ENCODE results near the gene SMTN. TPM values are rescaled to one million over a fixed set of nuclear protein-coding genes. Genes with fewer than 3 reads are reported as not detected.
A peak's percentile ranks its signal among the peaks of the same experiment; 100 is the strongest.

Gene SMTN
- total RNA-seq, 2 donors from 2014 or later = 62.6 to 141 TPM

GRCh38 chr22:31136711-31137110, 55.6 kb downstream of the SMTN start:
- ATAC-seq (no peak), DNase-seq (no peak)
- intact Hi-C loops (cut with DNase I, micrococcal nuclease) = no loop called here

- intact Hi-C loops (cut with DNase I, micrococcal nuclease) = no loop called here
- ATAC-seq (no peak), DNase-seq (no peak)
Observed at GRCh38 chr22:31137721-31138120, 56.6 kb downstream of the SMTN start.

GRCh38 chr22:31138126-31138525, 57.0 kb downstream of the SMTN start:
- intact Hi-C loops (cut with DNase I, micrococcal nuclease) = no loop called here
- DNase-seq = no peak
- no peak for ATAC-seq

- no peak for DNase-seq
- intact Hi-C loops (cut with DNase I, micrococcal nuclease) = no loop called here
- ATAC-seq = no peak
Observed at GRCh38 chr22:31139066-31139465, 57.9 kb downstream of the SMTN start.

- DNase-seq (peak in 1 of 2 donors; percentile 38), ATAC-seq (peak; percentile 20)
- intact Hi-C loops (cut with DNase I, micrococcal nuclease) = loop anchor here in 1 of 2 donors (10.0 kb wide), 1 partner anchor 195 kb away; no protein-coding TSS in a partner anchor
Observed at GRCh38 chr22:31139866-31140716, 59.0 kb downstream of the SMTN start, which contains the start of gene PLA2G3. Gene PLA2G3 (minus strand): TSS chr22:31140508. CDS start chr22:31140354, 154 bp downstream.

- intact Hi-C loops (cut with DNase I, micrococcal nuclease) = loop anchor here in 1 of 2 donors (10.0 kb wide), 1 partner anchor 196 kb away; no protein-coding TSS in a partner anchor
- DNase-seq (no peak), ATAC-seq (no peak)
Observed at GRCh38 chr22:31140746-31141145, 59.6 kb downstream of the SMTN start.

GRCh38 chr22:31141551-31141950, 60.4 kb downstream of the SMTN start:
- intact Hi-C loops (cut with DNase I, micrococcal nuclease) = loop anchor here in 1 of 2 donors (10.0 kb wide), 1 partner anchor 197 kb away; no protein-coding TSS in a partner anchor
- DNase-seq (no peak), ATAC-seq (no peak)

GRCh38 chr22:31142285-31142684, 61.2 kb downstream of the SMTN start:
- no peak for DNase-seq
- intact Hi-C loops (cut with DNase I, micrococcal nuclease) = loop anchor here in 1 of 2 donors (10.0 kb wide), 1 partner anchor 197 kb away; no protein-coding TSS in a partner anchor
- ATAC-seq = no peak

- no peak for DNase-seq
- intact Hi-C loops (cut with DNase I, micrococcal nuclease) = loop anchor here in 1 of 2 donors (10.0 kb wide), 1 partner anchor 198 kb away; no protein-coding TSS in a partner anchor
Observed at GRCh38 chr22:31143038-31143437, 61.9 kb downstream of the SMTN start.

GRCh38 chr22:31143537-31143936, 62.4 kb downstream of the SMTN start:
- intact Hi-C loops (cut with DNase I, micrococcal nuclease) = loop anchor here in 1 of 2 donors (10.0 kb wide), 1 partner anchor 199 kb away; no protein-coding TSS in a partner anchor
- no peak for DNase-seq
- no peak for ATAC-seq

More at GRCh38 chr22:31143038-31143437, 61.9 kb downstream of the SMTN start:
- no peak for ATAC-seq

GRCh38 chr22:31144223-31144622, 63.1 kb downstream of the SMTN start:
- no peak for DNase-seq
- ATAC-seq = peak; percentile 81
- intact Hi-C loops (cut with DNase I, micrococcal nuclease) = loop anchor here in 1 of 2 donors (10.0 kb wide), 1 partner anchor 199 kb away; no protein-coding TSS in a partner anchor

- no peak for DNase-seq
- intact Hi-C loops (cut with DNase I, micrococcal nuclease) = loop anchor here in 1 of 2 donors (5.0 to 10.0 kb wide), 2 partner anchors 36 to 204 kb away; no protein-coding TSS in a partner anchor
Observed at GRCh38 chr22:31148488-31148887, 67.4 kb downstream of the SMTN start.

GRCh38 chr22:31148953-31149627, 68.0 kb downstream of the SMTN start:
- intact Hi-C loops (cut with DNase I, micrococcal nuclease) = loop anchor here in 1 of 2 donors (5.0 to 10.0 kb wide), 2 partner anchors 37 to 204 kb away; no protein-coding TSS in a partner anchor

More at GRCh38 chr22:31148488-31148887, 67.4 kb downstream of the SMTN start:
- ATAC-seq = no peak

GRCh38 chr22:31150615-31151014, 69.5 kb downstream of the SMTN start:
- ATAC-seq = peak; percentile 51
- DNase-seq = no peak
- intact Hi-C loops (cut with DNase I, micrococcal nuclease) = no loop called here

More at GRCh38 chr22:31148953-31149627, 68.0 kb downstream of the SMTN start:
- peak; percentile 66 to 69 for DNase-seq
- ATAC-seq = peak; percentile 89

GRCh38 chr22:31151872-31152271, 70.8 kb downstream of the SMTN start:
- DNase-seq (no peak), ATAC-seq (peak; percentile 61)
- intact Hi-C loops (cut with DNase I, micrococcal nuclease) = no loop called here

- ATAC-seq (no peak), DNase-seq (no peak)
- intact Hi-C loops (cut with DNase I, micrococcal nuclease) = no loop called here
Observed at GRCh38 chr22:31153357-31153756, 72.2 kb downstream of the SMTN start.

Measured in left colon (tissue), 2 donors.